GM12891 (cell line): Measurements from ENCODE around the gene SIRT2.
A peak's percentile ranks its signal among the peaks of the same experiment; 100 is the strongest.

Experiments used
- DNase-seq: peaks from one replicate; pipeline ENCODE4 v3.0.0; 2011; ENCODE audit warnings: low spot score; ENCODE audit not compliant: insufficient read length
- FAIRE-seq: peaks from 2 replicates; lab custom pipeline; 2011; peaks lifted over from hg19 to GRCh38; lab: Jason Lieb, UNC
- PAX5 ChIP-seq: IDR thresholded peaks from 2 replicates; pipeline ENCODE4 v1.6.1; 2011; ENCODE audit warnings: low read length, moderate library complexity, mild to moderate bottlenecking; ENCODE audit not compliant: insufficient read depth, severe bottlenecking
- POLR2A ChIP-seq: IDR thresholded peaks from 2 replicates; pipeline ENCODE4 v1.6.1; 2011; ENCODE audit warnings: low read depth, low read length, control low read depth
- POLR2AphosphoS5 ChIP-seq: IDR thresholded peaks from 2 replicates; pipeline ENCODE4 v1.6.1; 2011; ENCODE audit warnings: low read depth, low read length, control low read depth
- POU2F2 ChIP-seq: IDR thresholded peaks from 2 replicates; pipeline ENCODE4 v1.6.1; 2011; ENCODE audit warnings: low read depth, mild to moderate bottlenecking, control low read depth, low read length, moderate library complexity
- SPI1 ChIP-seq: IDR thresholded peaks from 2 replicates; pipeline ENCODE4 v1.6.1; 2011; ENCODE audit warnings: low read depth, low read length, control low read depth
- TAF1 ChIP-seq: IDR thresholded peaks from 2 replicates; pipeline ENCODE4 v1.6.1; 2011; ENCODE audit warnings: low read depth, low read length, control low read depth

Gene SIRT2

DNA sequence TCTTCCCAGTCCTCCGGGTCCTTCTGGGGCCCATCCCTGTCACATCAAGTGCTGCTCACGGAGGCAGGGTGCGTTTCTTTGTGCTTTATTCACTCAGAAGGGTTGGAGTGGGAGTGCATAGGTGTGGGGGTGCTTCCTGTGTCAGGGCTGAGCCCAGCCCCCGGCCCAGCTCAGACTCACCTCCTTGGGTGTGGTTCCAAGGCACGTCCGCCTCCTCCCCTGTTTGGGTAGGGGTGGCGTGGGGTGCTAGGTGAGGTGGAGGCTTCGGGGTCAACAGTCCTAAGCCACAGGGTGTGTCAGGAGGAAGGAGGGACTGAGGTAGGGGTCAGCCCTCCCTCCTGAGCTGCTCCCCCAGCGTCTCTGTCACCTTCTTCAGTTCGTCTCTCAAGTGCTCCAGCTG is 9.5 kb upstream of the SIRT2 start:
- TF ChIP-seq TAF1, result no peak
- no peak for TF ChIP-seq PAX5
- TF ChIP-seq POLR2AphosphoS5, result peak; percentile 50; the same call in 1 of the 2 replicates
- TF ChIP-seq POU2F2, result no peak
- no peak for TF ChIP-seq SPI1
- TF ChIP-seq POLR2A, result no peak
- no peak for FAIRE-seq

DNA sequence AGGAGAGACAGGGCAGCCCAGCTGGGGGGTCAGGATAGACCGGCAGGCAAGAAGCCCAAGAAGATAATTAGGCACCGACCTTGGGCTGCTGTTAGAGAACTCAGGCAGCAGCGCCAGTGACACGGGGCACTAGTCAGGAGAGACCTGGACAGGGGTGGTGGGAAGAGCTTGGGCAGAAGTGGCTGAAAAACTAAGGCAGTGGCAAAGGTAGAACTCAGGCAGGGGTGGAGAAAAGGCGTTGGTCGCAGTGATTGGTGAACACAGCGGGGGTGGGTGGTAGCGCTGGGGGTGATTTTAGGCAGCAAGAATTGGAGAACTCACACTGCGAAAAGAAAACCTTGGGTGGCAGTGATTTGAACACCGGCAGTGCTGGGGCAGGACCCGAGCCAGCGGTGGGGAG is 8.3 kb upstream of the SIRT2 start:
- FAIRE-seq (no peak), DNase-seq (no peak)
- TF ChIP-seq PAX5, result no peak

More for the DNA sequence above, 9.5 kb upstream of the SIRT2 start:
- no peak for DNase-seq

DNA sequence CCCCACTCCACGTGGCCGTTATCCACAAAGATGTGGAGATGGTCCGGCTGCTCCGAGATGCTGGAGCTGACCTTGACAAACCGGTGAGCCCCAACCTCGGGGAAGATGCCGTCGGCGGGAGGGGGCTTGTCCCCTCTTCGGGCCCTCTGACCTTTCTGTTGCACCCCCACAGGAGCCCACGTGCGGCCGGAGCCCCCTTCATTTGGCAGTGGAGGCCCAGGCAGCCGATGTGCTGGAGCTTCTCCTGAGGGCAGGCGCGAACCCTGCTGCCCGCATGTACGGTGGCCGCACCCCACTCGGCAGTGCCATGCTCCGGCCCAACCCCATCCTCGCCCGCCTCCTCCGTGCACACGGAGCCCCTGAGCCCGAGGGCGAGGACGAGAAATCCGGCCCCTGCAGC is 7.8 kb upstream of the SIRT2 start:
- TF ChIP-seq POLR2A (no peak), TAF1 (no peak), POLR2AphosphoS5 (no peak)
- DNase-seq (no peak), FAIRE-seq (no peak)

DNA sequence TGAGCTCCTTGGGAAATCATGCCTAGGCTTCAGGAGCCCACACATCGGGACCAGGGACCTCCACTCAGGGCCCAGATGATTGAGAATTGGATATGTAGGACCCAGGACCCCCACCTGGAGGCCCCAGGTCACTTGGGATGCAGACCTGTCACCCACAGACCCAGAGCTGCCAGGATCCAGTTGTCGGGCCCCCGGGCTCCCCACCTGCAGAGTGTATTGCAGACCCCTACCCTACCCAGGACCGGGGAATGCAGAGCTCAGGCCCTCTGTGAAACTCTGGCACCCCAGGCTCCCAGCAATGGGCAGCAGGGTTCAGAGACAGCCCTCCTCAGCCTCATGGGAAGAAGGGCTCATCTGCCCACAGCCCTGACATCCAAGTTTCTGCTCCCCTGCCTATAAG is 6.2 kb upstream of the SIRT2 start:
- no peak for DNase-seq
- TF ChIP-seq SPI1 (no peak), POU2F2 (no peak), POLR2A (no peak)
- FAIRE-seq, result no peak

DNA sequence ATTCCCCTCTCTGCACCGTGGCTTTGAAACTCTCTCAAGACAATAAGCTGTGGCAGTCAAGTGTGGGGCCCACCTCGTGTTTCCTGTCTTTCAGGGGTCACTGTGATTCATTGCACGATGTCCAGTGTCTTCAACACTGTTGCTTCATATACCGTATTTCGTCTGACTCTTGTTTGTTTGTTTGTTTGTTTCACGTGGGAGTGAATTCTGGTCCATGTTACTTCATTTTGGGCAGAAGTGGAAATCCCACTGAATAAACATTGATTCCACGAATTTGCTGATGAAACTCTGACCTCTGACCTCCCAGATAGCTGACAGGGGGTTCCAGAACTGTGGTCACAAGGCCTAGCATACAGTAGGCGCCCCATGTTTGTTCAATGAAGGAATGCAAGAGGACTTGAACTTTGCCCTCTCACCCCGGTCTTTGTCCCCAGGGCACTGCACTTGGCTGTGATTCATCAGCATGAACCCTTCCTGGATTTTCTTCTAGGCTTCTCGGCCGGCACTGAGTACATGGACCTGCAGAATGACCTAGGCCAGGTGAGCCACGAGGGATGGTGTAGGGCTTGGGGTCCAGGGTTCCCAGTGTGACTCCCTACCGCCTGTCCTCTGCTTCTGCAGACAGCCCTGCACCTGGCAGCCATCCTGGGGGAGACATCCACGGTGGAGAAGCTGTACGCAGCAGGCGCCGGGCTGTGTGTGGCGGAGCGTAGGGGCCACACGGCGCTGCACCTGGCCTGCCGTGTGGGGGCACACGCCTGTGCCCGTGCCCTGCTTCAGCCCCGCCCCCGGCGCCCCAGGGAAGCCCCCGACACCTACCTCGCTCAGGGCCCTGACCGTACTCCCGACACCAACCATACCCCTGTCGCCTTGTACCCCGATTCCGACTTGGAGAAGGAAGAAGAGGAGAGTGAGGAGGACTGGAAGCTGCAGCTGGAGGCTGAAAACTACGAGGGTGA is 5.4 kb upstream of the SIRT2 start:
- DNase-seq, result no peak
- no peak for FAIRE-seq
- TF ChIP-seq SPI1 (no peak), POLR2AphosphoS5 (no peak), TAF1 (no peak), POLR2A (no peak), POU2F2 (no peak), PAX5 (no peak)

DNA sequence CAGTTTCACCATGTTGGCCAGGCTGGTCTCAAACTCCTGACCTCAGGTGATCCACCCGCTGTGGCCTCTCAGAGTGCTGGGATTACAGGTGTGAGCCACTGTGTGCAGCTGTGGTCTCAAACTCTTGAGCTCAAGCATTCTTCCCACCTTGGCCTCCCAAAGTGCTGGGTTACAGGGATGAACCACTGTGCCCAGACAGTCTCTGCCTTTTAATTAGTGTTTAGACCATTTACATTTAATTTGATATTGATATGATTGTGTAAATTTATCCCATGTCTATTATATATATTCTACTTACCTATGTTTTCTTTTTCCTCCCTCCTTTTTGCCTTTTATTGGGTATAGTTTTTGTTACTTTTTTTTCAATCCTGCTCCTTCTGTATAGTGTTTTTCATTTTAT is 2.3 kb upstream of the SIRT2 start:
- no peak for FAIRE-seq
- no peak for TF ChIP-seq PAX5
- no peak for TF ChIP-seq TAF1
- no peak for TF ChIP-seq POLR2AphosphoS5
- no peak for TF ChIP-seq POU2F2
- no peak for TF ChIP-seq SPI1
- no peak for DNase-seq

DNA sequence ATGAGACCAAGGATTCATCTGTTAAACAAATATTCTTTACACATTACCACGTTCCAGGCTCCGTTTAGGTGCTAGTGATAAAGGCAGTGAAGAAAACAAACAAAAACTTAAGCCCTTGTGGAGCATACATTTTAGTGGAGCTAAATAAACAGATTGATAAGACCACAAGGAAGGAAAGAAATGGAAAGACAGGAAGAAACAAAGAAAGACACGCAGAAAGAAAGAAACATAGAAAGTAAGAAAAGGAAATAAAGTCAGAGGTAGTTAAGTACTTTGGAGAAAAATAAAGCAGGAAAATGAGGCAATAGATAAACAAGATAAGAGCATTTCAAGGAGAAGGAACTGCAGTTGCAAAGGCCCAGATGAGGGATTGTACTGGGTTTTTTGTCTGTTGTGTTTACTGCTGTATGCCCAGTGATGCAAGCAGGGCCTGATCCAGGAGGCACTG is 1.3 kb upstream of the SIRT2 start:
- TF ChIP-seq POLR2AphosphoS5 (no peak), PAX5 (no peak), SPI1 (no peak), POU2F2 (no peak), POLR2A (no peak), TAF1 (no peak)
- no peak for FAIRE-seq
- no peak for DNase-seq

DNA sequence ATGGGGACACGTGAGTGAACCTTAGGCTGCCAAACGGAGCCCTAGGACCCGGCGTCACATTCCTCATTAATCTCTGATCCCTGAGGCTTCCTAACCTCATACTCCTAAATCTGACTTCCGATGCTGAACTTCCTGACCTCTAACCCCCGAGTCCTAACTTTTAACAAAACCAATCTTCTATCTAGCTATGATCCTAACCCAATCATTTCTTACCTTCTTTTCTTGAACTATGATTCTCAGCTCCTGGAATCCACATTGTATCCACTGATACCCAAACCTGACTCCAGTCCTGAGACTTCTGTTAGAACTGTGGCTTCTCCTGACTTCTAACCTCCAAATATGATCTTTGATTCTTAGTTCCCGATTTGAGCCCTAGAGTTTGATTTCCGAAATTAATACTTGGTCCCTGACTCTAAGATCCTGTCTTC is 798 bp upstream of the SIRT2 start:
- TF ChIP-seq SPI1 (no peak), TAF1 (no peak)
- DNase-seq (no peak), FAIRE-seq (no peak)

DNA sequence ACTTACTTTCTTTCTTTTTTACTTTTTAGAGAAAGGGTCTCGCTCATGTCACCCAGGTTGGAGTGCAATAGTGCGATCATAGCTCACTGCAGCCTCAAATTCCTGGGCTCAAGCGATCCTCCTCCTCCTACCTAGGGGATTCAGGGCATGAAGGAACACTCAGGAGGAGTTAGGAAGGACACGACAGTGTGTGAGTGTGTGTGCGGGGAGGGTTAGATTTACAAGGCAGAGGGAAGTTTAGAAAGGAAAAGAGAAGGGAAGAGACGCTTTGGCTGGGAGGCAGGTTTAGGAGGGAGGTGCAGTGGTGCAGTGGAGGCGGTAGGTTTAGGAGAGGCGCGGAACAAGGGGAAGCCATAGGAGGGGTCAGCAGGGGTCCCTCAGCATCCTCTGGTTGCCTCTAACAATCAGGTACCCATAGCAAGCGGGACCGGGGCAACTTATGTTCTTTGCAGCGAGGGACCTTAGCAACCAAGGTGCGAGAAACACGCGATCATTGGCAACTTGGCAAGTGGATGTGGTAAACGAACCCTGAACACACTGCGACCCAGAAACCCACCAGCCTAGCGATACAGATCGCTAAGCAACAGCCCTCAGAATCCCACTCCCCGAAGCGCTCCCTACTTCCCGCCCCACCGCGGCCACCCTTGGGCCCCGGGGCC is 501 bp downstream of the SIRT2 start:
- TF ChIP-seq POLR2A (no peak), PAX5 (no peak), POLR2AphosphoS5 (no peak), POU2F2 (no peak), TAF1 (no peak), SPI1 (no peak)
- no peak for FAIRE-seq

DNA sequence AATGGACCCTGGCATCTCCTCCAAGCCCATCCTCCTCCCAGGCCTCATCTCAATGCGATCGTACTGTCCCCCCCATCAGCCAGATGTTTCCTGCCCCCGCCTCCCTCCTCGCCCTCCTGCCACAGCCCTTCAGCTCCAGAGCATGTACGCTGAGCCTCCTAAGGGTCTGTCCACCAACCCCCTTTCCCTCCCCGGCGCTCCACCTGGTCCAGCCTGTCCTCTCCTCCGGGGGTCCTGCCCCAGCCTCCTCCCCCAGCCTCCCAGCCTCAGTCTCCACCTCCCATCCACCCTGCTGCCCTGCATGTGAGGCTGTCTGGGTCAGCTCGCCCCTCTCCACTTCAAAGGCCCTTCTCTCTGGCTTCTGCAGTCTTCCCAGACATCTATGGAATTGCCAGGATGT is 4.5 kb downstream of the SIRT2 start:
- TF ChIP-seq POLR2AphosphoS5, result no peak
- TF ChIP-seq PAX5, result no peak
- TF ChIP-seq SPI1, result no peak
- TF ChIP-seq POLR2A, result no peak
- no peak for TF ChIP-seq POU2F2
- no peak for TF ChIP-seq TAF1
- DNase-seq (no peak), FAIRE-seq (no peak)

More for the DNA sequence above, 501 bp downstream of the SIRT2 start:
- no peak for DNase-seq

DNA sequence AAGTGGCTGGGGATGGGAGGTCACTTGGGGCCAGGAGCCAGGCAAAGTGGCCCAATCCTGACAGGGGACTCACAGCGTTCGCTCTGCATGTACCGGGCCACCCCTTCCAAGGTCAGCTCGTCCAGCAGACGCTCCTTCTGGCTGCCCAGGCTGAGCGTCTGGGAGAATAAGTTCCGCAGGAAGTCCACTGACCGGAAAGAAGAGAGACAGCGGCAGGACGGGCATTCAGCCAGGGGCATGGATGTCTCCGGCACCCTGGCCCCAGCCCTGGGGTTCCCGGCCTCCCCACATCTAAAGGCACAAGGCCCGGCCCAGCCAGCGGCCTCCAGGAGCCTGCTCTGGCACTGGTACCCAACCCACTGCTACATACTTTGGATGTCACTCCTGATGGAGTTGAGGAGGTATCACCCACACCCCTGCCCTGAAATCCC is 6.1 kb downstream of the SIRT2 start:
- FAIRE-seq, result no peak
- no peak for DNase-seq
- no peak for TF ChIP-seq SPI1
- TF ChIP-seq POLR2A, result no peak
- no peak for TF ChIP-seq TAF1
- TF ChIP-seq PAX5, result no peak
- no peak for TF ChIP-seq POLR2AphosphoS5
- TF ChIP-seq POU2F2, result no peak
